Left renal pelvis (tissue), 4 donors: ENCODE results near the gene PROB1. TPM values are rescaled to one million over a fixed set of nuclear protein-coding genes. Genes with fewer than 3 reads are reported as not detected.
"Not testable (repeated sequence)": the region's sequence is repeated elsewhere in the genome, so short reads cannot be mapped to it uniquely, and the experiment has no call there.

ENCODE experiments used
- DNase-seq, 4 donors: peaks; one replicate each; pipeline ENCODE4 v3.0.0-alpha.2; 2013; ENCODE audit warnings: low read depth in 4 of 4, low spot score in 3 of 4
- polyA plus RNA-seq, 4 donors: library from polyadenylated mRNA; unstranded; fragments of 120-200 nt; gene quantifications; one replicate each; pipeline ENCODE4 v1.2.1, GENCODE V29; 2013; ENCODE audit not compliant: insufficient read length in 4 of 4

PROB1 gene
- polyA plus RNA-seq, 4 donors, result 0.56 to 2.8 (median 2.1) TPM

DNA sequence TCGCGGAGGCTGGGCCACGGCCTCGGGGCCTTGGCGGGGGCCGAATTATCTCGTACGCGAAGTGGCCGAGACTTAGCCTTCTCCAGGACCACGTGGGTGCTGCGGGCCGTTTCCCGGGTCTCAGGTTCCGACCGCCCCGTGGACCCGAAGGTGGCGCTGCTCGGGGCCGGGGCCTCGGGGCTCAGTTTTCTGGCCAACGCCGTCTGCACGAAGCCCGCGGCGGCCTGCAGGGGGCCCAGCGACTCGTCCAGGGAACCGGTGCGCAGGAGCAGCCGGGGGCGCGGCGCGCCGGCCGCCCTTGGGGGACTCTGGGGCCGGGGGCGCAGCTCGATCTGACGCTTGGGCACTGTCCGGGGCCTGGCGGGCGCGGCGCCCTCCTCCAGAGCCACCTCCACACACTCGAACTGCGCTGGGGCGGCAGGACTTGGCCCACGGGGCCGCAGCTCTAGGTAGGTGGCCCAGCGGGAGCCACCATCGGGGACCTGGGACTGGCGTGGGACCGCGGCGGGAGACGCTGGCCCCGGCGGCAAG is 716 bp downstream of the PROB1 start:
- no peak for DNase-seq

DNA sequence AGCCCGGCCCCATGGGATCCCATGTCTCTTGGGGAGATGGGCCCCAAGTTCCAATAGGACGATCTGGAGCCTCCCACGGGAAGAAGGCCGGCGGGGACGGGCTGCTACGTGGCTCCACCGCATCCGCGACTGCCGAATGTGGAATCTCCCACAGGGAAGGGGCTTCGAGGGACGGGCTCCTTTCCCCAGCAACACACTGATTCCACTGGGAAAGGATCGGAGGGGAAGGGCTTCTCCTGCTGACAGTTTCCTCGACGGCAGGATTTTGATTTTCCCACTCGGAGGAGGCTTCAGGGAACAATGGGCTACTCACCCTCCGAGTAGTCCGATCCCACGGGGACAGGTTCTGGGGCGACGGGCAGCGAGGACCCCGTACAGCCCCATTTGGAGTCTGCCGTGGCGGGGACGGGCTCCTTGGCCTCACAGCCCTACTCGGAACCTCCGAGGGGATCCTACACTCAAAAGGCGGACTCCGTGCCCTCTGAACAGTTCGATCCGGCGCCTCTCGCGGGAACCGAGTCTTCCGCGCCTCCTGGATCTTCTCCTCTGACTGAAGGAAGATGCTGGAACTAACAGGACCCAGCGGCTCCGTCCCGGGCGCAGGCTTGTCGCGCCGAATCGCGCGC is 1.3 kb downstream of the PROB1 start:
- no peak for DNase-seq

DNA sequence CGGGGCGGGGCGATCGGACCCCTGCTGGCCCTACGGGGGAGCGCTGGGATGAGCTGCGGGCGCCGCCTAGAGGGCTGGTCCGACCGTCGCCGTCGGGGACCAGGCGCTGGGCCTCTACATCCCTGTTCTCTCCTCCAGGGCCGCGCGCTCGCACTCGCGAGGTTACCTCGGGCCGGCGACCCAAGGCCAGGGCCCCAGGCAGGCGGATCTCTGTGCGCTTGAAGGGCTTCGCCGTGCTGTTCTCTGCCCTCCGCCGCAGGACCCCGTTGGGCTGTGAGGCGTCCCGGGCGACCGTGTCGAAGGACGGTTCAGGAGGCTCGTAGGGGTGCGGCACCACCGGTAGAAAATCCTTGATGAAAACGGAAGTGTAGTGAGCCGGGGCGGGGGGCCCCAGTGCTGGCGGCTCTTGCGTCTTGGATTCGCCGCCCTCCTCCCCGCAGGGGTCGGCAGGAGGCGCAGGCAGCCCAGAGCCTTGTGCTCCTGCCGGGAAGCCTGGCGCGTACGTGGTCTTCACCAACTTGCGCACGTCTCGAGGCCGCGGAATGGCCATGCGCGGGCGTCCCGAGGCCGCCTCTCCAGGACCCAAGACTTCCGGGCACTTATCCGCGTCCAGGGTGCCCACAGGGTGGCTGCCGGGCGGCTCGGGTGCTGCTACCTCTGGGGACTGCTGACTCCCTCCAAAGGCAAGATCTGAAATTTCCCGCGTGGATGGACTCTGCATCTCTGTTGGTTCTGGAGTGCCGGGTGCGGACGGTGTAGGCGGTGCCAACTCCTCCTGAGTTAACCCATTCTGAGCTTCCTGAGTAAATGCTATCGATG is 2.0 kb downstream of the PROB1 start:
- no peak for DNase-seq

DNA sequence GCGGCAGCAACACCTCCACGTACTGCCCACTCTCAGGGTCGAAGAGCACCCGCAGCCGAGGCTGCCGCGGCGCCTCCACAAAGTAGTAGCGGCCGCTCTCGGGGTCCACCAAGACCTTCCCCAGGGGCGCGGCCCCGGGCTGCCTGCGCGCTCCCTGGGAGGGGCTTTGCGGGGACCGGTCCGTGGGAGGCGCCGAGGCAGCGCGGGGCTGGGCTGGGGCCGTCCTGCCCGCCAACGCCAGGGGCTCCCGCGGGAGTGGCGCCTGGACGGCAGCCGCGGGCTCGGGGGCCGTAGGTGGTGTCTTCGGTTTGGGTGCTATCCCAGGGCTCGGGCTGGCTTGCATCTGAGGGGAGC is 2.6 kb downstream of the PROB1 start:
- DNase-seq, result no peak

DNA sequence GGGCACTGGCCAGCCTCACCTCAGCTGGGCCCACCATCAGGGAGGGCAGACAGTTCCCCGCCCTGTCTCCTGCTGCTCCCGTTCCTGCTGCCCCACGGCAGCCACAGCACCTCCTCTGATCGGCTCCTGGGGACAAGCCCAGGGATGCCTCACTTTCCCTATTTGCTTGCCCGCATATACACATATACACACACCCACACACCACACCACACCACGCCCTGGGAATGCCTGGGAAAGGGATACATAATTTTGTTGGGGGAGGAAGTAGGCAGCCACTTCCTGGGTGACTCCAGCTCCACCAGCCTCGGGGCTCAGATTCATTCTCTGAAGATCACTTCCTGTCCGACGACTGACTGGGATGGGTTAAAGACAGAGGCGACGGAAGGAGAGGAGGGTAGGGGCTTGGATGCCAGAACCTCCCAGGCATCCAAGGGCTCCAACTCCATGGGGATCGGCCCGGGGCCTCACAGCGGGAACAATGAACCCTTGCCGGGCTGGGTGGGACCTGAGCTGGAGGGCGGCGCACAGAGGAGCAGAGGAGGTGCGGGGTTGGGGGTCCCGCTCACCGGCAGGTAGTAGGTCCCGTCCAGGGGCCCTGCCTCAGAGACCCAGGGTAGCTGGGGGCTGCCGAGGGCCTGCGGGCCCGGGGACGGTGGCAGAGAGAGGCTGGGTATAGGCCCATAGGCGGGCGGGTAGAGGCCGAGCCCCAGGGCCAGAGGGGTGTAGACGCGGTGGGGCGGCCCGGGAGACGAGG is 3.2 kb downstream of the PROB1 start:
- no peak for DNase-seq

DNA sequence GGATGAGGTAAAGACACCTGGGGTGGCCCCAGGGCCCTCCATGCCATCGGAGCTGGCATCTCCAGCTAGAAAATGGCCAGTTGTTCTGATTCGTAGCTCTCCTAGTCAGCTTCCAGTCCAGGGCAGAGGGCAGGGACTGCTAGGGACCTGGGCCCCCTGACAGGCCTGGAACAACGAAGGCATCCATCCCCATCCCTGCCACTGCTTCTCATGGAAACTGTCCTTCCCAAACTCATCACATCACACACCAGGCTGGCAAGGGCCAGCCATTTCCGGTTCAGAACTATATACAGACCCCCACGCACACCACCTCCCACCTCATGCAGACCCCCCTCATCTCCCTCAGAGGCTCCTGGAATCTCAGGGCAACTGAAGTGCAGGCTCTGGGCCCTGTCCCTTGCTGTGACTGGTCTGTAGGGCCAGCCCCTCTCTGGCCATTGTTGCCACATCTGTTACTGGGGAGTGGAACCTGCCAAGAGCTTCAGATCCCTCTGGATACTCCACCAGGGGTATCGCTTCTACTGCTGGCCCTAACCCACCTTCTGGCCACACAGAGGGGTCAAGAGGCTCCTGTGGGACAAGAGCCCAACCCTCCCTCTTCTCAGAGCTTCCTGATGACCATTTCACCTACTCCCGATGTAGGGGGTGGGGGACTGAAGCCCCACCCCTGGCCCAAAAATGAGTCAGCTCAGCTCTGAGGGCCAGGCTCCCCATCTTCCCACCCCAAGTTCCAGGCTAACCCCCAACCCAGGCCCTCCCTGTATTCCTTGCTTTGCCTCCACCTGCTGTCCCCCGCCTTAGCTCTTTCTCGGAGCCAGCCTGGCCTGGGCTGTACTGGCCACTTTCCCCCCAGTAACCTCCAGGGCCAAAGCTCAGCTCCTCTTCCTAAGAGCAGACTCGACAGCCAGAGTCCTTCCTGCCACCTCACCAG is 4.0 kb downstream of the PROB1 start:
- DNase-seq, result no peak

DNA sequence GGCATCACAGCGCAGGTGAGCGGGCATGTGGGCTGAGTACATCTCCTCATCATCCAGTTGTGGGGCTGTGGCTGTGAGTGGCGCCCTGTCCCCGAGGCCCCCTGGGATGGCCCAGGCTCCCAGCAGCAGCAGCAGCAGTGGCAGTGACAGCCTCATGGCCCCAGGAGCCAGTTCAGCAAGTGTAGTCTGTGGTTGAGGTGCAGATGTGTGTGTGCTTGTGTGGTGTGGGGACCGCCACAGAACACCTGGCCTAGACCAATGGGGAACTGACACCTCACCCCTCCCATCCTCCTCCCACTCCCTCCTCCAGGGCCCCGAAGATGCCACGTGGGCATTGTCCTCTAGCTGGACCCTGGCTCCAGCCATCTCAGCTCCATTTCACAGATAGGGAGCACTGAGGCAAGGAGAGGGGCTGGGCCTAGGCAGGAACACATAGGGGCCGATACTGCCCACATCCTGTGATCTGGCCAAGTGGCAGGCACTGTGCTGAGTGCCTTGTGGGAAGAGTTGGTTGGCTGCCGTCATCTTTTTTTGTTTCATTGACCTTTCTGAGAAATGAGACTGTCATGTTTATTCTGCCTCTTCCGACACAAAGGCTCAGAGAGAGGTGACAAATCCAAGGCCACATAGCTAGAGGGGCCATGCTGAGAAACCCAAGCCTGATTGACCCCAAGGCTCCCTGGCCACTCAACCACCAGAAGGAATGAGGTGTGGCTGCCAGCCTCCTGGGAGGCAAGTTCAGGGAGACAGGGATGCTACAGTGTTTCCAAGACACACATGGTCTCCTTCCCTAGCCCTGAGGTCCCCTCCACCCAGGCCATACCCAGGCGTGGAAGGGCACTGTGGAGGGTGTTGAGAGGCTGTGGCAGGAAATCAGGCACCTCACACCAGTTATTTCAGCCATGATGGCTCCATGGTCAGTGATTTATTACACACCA is 4.9 kb downstream of the PROB1 start, which contains the start of gene MZB1:
Gene MZB1, minus strand, starts transcription at position 213 of the 938 bp plus-strand sequence. Its CDS starts 57 bp downstream, at position 156.
- DNase-seq, result no peak

DNA sequence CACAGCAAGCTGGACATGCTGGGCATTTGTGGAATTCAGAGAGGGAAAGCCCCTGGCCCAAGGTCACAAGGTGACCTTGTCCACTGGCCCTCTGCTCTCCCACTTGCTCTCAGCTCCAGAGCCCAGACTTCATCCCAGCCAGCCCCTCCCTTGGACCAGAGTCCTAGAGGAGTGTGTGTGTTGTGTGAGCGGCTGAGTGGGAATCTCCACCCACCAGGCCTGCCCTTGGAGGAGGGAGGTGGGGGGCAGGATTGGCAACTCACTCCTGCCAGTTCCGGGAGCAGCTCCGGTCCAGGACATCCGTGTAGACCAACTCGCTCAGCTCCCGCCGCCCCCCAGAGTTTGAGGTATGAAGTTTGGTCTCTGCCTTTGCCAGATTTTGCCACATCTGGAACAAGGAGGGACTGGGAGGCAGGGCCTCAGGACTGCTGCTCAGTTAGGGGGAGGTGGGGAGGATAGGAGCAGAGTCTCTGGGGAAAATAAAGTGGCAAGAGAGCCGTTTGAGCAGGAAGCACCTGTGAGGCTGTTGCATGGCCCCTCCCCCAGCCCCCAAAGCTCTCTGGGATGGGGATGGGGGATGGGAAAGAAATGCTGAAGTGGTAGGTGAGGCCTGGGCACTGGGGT is 6.6 kb downstream of the PROB1 start:
- no peak for DNase-seq

DNA sequence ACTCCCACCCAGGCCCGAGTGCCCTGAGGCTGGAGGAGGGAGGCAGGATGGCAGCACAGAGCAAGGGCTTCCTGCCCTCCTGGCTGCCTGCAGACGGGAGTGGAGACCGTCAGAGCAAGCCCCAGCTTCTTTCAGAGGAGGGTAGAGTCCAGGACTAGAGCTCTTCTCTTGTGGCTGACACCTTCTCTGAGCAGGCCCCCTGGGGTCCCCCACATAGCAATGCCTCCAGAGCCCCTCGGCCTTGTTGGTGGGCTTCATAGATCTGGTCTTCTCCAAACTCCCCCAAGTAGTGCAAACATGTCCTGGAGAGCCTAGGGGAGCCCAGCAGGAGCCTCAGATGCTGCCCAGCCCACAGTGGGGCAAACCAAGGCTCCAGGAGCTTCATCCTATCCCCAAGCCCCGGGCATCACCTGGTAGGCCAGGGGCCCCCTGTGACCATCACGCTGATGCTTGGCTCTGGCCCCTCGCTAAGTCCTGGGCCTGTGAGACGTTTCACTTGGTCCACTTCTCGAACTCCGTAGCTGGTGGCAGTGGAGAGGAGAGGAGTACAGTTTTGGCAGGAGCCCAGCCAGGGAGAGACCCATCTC is 7.2 kb downstream of the PROB1 start:
- no peak for DNase-seq

DNA sequence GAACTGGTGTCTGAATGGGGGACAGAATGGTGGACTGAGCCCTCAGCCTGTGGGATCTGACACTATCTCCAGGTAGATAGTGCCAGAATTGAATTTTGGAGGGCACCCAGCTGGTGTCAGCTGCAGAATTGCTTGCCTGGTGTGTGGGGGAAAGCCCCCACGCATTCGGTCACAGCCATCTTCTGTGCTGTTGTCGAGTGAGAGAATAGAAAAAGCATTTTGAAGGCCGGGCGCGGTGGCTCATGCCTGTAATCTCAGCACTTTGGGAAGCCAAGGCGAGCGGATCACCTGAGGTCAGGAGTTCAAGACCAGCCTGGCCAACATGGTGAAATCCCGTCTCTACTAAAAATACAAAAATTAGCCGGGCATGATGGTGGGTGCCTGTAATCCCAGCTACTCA is 7.9 kb downstream of the PROB1 start:
- DNase-seq, result not testable (repeated sequence)

DNA sequence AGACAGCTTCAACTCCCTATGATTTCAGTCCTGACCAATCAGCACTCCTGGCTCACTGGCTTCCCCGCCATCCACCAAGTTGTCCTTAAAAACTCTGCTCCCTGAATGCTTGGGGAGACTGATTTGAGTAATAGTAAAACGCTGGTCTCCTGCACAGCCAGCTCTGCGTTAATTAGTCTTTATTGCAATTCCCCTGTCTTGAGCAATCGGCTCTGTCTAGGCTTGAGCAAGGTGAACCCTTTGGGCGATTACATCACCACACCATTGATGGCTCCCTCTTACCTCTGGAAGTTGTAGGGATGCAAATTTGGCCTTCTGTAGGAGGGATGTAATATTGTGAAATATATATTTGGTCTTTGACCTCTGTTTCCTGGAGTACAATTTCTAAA is 8.9 kb downstream of the PROB1 start:
- DNase-seq, result no peak

DNA sequence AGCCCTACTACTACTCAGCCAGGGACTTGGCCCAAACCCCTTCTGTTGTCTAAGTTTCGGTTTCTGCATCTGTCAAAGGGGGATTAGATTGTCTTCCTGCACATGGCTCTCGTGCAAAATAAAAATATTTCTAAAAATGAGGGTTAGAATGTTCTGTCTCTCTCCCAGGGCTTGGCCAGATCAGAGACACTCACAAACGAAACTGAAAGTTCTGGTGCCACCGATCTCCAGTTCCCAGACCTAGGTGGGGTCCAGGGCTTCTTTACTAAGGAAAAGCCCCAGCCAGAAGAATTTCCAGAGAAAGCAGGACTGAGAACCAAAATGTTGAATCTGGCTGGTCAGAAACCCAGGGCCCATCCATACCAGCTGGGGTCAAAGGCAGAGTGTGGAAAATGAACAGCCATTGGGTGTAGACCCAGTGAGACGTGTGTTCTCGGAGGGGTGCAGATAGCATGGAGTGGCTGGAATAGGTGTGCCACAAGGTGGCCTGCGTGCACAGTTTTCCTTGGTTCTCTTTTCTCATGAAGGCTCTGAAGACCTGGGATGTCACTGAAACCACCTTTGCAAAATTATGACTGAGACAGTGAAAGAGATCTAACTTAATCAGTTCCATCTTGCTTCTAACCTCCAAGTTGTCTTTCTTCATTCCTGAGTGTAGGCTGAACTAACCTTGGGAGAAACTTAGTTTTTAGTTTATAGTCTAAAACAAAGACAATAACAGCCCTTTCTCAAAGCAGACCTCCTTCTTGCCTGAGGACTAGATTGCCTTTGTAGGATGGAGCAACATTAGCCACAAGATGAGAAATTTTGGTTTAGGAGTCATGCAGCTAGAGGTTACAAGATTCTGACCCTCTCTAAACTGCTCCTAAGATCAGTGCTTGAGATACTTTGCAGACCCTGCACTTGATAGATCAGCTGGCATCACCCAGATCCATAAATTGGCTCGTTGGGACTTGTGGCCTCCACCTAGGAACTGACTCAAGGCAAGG is 9.5 kb downstream of the PROB1 start:
- no peak for DNase-seq

DNA sequence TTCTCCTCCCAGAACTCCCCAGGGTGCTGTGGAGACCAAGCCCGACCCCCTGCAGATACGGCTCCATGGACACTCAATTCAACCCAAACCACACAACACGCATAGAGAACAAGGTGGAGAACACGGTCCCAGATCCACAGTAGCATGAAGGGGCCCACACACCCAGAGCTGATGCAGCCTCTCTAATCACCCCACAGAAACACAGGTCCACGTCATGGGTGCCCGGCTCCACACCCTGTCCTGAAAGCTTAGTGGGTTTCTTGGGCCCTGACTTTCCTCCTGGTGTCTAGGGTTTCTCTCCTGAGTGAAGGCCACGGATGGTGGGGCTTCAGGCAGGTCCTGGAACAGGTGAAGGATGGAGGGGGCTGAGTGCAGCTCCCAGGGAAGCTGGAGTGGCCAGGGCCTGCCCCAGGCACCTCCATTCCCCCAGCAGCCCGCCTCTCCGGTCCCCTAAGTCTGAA is 10.3 kb downstream of the PROB1 start:
- DNase-seq, result no peak

DNA sequence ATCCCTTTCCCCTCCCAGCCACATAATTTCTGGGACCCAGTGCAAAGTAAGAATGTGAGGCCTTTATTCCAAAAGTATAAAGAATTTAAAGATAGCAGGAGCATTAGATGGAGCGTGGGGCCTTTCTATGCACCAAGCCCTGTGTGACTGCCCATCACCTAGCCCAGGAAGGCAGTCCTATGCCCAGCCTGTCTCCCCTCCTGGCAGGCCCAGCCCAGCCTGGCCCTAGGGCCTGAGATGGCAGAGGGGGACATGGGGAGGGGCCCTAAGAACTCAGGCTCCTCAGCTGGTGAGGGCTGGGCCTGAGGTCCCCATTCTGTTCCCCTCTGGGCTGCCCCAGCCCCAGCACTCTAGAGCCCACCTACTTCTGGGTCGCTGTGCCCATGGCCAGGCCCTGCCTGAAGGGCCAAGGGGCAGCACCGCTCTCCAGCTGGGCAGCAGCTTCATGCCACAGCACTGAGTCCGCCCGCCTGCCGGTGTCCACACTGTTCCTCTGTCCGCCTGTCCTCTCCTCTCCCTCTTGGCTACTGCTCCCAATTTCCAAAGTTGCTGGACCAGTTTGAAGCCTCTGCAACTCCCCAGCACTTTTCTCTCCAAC is 10.8 kb downstream of the PROB1 start:
- DNase-seq, result no peak

DNA sequence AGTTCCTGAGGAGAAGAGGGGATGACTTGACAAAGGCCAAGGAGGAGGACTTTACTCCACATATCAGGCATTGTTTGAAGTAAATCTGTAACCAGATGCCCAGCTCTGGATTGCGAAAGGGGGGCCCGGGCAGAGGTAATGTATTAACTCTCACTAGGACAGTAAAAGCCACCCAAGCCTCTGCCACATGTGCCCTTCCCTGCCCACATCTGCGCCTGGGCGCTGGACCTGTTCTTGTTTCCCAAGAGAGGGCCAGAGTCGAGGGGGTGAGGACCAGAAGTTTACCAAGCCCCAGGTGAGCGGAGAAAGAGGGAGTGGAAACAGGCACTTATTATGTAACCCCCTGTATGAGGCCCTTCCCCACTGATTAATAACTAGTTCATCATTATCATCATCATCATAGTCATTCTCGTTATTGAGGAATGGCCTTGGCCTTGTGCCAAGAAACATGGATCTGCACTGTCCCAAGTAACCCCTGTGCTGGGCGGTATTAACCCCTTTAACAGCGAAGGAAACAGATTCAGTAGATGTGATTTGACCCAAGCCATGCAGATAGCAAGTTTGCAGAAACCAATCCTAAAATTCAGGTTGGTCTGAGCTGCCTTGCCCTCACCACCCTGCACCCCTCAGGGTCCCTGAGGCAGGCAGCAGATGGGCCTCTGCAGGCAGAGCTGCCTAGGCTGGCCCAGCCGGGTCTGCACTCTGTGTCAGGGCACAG is 11.5 kb downstream of the PROB1 start, which contains the start of gene SLC23A1:
Gene SLC23A1, minus strand, starts transcription at position 23 of the 718 bp plus-strand sequence. CDS start 44 bp downstream, outside the sequence.
- DNase-seq, result no peak

DNA sequence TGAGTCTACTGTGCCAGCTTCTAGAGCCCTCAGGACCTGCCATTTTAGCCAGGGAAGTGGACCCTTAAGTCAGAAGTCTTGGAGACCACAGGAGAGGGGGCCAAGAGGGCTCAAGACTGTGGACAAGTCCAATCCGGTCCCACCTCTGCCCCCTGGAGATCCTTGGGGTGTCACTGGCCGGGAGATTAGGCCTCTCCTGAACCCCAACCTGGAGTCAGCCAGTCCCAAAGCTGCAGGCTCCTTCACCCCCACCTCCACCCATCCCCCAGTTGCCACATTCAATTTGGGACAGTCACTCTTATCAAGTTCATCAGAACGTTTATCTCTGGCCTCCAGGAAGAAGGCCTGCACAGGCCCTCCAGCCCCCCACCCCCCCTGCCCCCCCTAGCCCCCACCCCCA is 12.1 kb downstream of the PROB1 start:
- no peak for DNase-seq
